Fibroblast of peridontal ligament (primary cell): ENCODE data around the gene IQSEC1.

Source experiments
- DNase-seq: peaks from one replicate; pipeline ENCODE4 v3.0.0-alpha.2; 2010; ENCODE audit errors: extremely low read depth

The IQSEC1 gene

DNA sequence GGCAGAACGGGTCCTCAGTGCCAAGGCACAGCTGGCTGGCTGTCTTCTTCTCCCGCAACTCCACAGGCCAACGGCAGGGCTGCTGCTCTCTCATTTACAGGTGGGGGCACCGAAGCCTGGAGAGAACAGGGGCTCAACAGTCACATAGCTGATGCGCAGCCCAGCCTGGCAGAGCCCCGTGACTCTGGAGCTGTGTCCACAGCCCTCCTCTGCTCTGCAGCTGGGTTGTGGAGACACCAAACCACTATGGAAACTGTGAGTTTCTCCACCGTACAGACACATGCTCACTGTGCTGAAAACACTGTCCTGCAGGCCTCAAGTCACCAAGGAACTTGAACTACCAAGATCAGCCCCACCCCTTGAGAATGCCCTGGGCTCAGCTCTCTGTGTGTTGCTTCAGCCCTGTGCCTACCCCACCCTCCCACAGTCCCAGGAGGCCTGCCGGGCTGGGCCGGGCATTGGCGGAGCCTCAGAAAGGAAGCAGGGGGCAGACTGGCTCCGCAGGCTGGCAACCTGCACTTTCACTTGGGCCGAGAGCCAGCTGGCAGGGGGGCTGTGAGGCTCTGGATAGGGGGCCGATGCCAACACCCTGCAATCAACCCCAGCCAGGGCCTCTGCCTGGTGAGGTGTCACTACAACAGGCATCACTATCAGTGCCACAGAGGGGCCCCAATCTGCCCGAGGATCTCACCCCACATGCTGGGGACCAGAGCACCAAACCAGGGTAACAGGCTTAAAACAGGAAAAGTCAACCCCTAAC lies 118.2 kb downstream of the IQSEC1 start:
- peak; percentile 45 for DNase-seq

- DNase-seq = no peak
Measured at GRCh38 chr3:12954180-12954579, 119.0 kb downstream of the IQSEC1 start.

DNA sequence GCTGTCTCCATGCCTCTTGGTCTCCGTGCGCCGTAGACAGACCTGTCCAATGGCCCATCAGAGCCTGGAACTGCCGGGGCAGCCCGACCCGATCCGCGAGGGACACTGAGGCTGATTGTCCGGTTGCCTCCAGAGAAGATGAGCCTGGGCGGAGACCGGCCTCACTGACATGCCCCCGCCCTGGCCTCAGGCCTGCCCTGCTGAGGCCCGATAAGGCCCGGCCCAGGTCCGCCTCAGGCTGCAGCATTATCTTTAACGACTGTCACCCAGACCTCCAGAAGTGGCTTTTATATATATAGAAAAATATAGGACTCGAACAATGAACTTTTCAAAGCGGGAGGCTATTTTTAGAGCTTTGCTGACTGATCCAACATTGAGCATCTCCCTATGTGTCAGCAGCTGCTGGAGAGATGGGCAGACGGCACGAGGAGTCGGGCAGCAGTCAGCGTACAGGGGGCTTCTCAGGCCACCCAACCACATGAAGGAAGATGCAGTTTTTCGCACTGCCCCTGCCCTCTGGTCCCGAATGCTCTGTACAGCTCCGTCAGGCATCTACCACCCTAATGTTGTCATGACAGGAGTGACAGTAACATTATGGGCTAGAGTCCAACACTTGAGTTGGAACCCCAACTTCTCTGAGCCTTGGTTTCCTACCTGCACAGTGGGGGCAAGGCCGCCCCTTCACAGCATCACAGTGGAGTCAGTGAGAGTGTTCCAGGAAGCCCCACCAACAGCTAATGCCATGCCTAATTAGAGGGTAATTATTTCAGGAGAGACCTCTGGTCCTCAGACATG lies 119.8 kb downstream of the IQSEC1 start:
- no peak for DNase-seq

GRCh38 chr3:12952343-12953200 lies 120.7 kb downstream of the IQSEC1 start:
- DNase-seq = no peak

- DNase-seq = peak; percentile 55
Measured at GRCh38 chr3:12948891-12949711, 124.1 kb downstream of the IQSEC1 start.

- peak; percentile 56 for DNase-seq
Measured at GRCh38 chr3:12948371-12948770, 124.9 kb downstream of the IQSEC1 start.

DNA sequence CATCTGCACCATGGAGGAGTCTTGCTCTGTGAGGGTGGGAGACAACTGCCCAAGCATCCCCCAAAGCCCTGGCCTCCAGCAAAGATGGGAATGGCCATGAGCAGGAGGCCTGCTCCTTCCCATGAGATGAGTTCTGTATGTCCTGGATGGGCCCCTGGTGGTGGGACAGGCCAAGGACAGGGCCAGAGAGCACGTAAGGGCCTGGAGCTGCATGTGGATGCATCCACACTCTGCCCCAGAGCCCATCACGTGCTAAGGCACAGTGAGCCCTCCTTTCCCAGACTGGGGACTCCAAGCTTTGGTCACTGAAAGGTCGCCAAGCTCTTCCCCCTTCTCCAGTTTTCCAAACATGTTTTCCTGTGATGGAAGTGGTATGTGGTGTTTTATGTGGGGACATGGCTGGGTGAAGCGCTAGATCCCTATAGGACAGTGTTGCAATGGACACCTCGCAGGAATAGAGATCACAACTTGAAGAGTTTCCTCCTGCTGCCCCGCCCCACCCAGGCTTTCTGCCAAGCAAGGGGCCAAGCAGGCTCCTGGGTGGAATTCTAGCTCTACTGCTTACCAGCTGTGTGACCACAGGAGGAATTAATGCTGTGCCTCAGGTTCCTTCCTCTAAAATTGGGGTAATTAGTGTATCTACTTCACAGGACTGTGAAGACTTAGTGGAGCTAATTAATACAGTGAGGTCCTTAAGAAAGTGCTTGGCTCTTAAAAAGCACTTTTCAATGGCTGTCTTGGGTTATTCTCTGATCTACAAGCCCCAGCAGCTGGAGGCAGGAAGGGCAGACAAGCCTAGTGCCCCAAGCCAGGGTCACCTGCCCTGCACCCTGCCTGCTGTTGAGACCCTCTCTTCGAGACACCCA lies 125.5 kb downstream of the IQSEC1 start:
- DNase-seq = peak; percentile 56

DNA sequence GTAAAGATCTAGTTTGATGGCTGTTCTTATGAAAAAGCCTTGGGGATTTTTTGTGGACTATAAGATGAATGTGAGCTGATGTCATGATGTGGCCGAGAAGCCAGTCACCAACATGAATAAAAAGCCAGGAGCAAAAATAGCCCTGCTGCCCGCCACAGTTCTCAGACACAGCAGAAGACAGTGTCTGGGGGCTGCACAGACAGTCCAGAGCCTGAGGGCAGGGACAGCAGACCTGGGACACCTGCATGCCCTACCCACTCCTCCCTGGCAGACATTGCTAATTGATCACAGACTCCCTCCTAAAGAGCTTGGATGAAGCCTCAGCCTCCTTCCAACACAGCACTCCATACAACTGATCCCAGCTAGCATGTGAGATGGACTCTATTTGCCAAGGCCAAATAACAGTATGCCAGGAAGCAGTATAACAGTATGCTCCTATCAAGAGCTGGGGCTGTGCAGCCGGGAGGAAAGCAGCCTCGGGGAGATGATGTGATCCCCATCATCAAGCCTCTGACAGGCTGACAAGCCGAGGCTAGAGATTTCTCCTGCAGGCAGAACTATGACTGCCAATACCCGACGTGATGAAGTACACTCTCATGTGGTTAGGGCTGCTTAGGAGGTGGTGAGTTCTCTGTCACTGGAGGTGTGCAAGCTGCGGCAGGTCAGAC lies 126.4 kb downstream of the IQSEC1 start:
- DNase-seq = no peak

DNA sequence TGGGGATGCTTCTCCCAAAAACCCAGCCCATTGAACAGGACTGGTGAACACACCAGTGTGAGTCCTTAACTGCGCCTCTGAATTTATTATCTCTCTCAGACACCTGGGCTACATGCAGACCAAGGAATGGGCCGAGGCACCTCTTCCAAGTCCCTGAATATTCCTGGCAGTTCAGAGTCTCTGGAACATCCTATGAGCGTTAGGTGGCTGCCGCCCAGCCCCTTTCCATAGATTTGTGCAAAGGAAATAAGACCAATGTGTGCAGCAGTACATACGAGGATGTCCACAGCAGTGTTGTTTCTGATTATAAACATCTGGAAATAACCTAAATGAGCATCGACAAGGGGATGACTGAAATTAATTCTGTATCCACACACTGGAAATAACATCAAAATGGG lies 127.0 kb downstream of the IQSEC1 start:
- no peak for DNase-seq

- DNase-seq = no peak
Measured at GRCh38 chr3:12944849-12945248, 128.4 kb downstream of the IQSEC1 start.

- DNase-seq = no peak
Measured at GRCh38 chr3:12944413-12944812, 128.8 kb downstream of the IQSEC1 start.

GRCh38 chr3:12943124-12944021 lies 129.9 kb downstream of the IQSEC1 start:
- no peak for DNase-seq

GRCh38 chr3:12941495-12942023 lies 131.7 kb downstream of the IQSEC1 start:
- no peak for DNase-seq

DNA sequence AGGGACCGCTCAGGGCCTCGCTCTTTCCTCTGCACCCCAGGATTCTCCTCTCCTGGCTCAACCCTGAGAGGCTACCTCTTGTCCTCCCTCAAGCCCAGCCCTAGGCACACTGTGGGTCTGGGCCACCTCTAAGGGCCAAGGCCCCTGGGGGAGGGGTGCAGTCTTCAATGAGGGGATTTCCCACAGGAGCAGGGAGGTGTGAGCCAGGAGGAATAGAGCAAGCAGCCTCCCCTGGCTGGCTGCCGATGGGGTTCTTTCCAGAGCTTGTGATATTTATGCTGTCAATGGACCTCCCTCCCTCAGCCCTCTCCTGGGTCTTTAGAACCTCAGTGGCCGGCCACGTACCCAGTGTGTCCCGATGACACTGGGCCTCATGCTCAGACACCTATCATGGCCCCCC lies 132.4 kb downstream of the IQSEC1 start:
- DNase-seq = no peak

- DNase-seq = no peak
Measured at GRCh38 chr3:12939137-12939536, 134.1 kb downstream of the IQSEC1 start.

GRCh38 chr3:12938258-12938711 lies 134.9 kb downstream of the IQSEC1 start:
- peak; percentile 86 for DNase-seq

- no peak for DNase-seq
Measured at GRCh38 chr3:12935861-12936830, 137.1 kb downstream of the IQSEC1 start.
